H1 (cell line): ENCODE measurements around the gene MSL1. TPM values are rescaled to one million over a fixed set of nuclear protein-coding genes. Genes with fewer than 3 reads are reported as not detected.

ENCODE experiments used
- ATF2 ChIP-seq: IDR thresholded peaks from 2 replicates; pipeline ENCODE4 v1.6.1; 2012; ENCODE audit warnings: low read length, inconsistent platforms
- BACH1 ChIP-seq: IDR thresholded peaks from 2 replicates; pipeline ENCODE4 v1.6.1; 2012; ENCODE audit warnings: low read length, improper control_type of control experiment
- CBX8 ChIP-seq: fragments of 300-800, 300-1000 bp; sonication (generic); IDR thresholded peaks from 2 replicates; pipeline ENCODE4 v1.7.1; 2016; ENCODE audit warnings: low read depth, low read length, borderline replicate concordance
- CHD7 ChIP-seq: fragments of 300-600 bp; sonication (generic); IDR thresholded peaks from 2 replicates; pipeline ENCODE4 v1.7.1; 2012; ENCODE audit warnings: low read length, moderate library complexity, mild to moderate bottlenecking, inconsistent platforms; ENCODE audit not compliant: insufficient replicate concordance
- E2F6 ChIP-seq: IDR thresholded peaks from 2 replicates; pipeline ENCODE4 v1.6.1; 2012; ENCODE audit warnings: inconsistent platforms
- EP300 ChIP-seq, 2 experiments: IDR thresholded peaks; 1 replicate in 1 of 2; 2 replicates in 1 of 2; pipeline ENCODE4 v1.6.1; 2011 to 2012; ENCODE audit warnings: low read depth in 2 of 2, low read length in 2 of 2, mild to moderate bottlenecking in 2 of 2, borderline replicate concordance in 1 of 2, inconsistent platforms in 1 of 2, moderate library complexity in 1 of 2
- TBP ChIP-seq: IDR thresholded peaks from 2 replicates; pipeline ENCODE4 v1.6.1; 2011; ENCODE audit warnings: low read depth, low read length, improper control_type of control experiment
- TCF12 ChIP-seq: IDR thresholded peaks from 2 replicates; pipeline ENCODE4 v1.6.1; 2011; ENCODE audit warnings: low read depth, mild to moderate bottlenecking, low read length
- polyA plus RNA-seq, 7 experiments: library from polyadenylated mRNA; depleted of rRNA in 3 of 7; stranded (reverse) in 5 of 7; unstranded in 2 of 7; fragments of >200 nt in 5 of 7; fragments of 200-250 nt in 2 of 7; gene quantifications; 1 replicate in 5 of 7; 2 replicates in 1 of 7; 4 replicates in 1 of 7; pipeline versions ENCODE4 v1.2.1 to v1.2.3, GENCODE V29; 2011 to 2013; ENCODE audit warnings: missing spikeins in 2 of 7, mixed read lengths in 2 of 7
- total RNA-seq: library from RNA; stranded (reverse); fragmentation: NEBNext Ultra II Directional; extraction: Animal tissue kit (Norgen Biotek cat#: 25700); gene quantifications from 2 replicates; pipeline ENCODE4 v1.2.1, GENCODE V29; 2021

The MSL1 gene
- total and polyA plus RNA-seq, 2 of the 8 experiments (the other 6 are each of a cell fraction or from before 2014, with no cell fraction given), result 24.1 to 66.5 TPM

- no peak for TF ChIP-seq CHD7
- no peak for TF ChIP-seq TBP
- no peak for TF ChIP-seq EP300 (IDR thresholded peaks at IDR 0.05; ENCODE audit: borderline replicate concordance in 1 of 2, low read depth in 2 of 2, low read length in 2 of 2)
- no peak for TF ChIP-seq TCF12
- no peak for TF ChIP-seq BACH1
- no peak for TF ChIP-seq ATF2
- no peak for TF ChIP-seq E2F6
- TF ChIP-seq CBX8, result no peak
Observed at GRCh38 chr17:40173091-40173777, 51.5 kb downstream of the MSL1 start (continued).
